ENCODE results near the gene ACVR2B. TPM values are rescaled to one million over a fixed set of nuclear protein-coding genes. Genes with fewer than 3 reads are reported as not detected.
A peak's percentile ranks its signal among the peaks of the same experiment; 100 is the strongest.

Gene ACVR2B
- total and polyA plus RNA-seq, 7 donors = 0.59 to 11.9 (median 3.4) TPM

GRCh38 chr3:38446085-38446686 lies 7.5 kb upstream of the ACVR2B start:
- peak in 2 of 4 donors; percentile 42 to 61 for ATAC-seq
- Histone ChIP-seq H3K27me3 (ENCODE audit: insufficient read depth in 3 of 3, low read length in 2 of 3) (no peaks in the 10 kb centered on the region), H3K4me3 (no peak overlapping the region), H3K27ac (no peak overlapping the region), H3K4me1 (peaks cover 9% of the 10 kb centered on the region), H3K9me3 (no peaks in the 10 kb centered on the region), H3K36me3 (ENCODE audit: insufficient read depth in 1 of 2, low read depth in 1 of 2) (no peaks in the 10 kb centered on the region)
- WGBS, 3 donors = 23 to 55% (median 36%) methylated on average over 2 of the region's 2 CpGs
- no peak for DNase-seq
- TF ChIP-seq CTCF (IDR thresholded peaks at IDR 0.05) = no peak
- intact Hi-C loops (cut with DNase I) = no loop called here

GRCh38 chr3:38446812-38447211 lies 6.9 kb upstream of the ACVR2B start:
- TF ChIP-seq CTCF (IDR thresholded peaks at IDR 0.05) = no peak
- Histone ChIP-seq H3K4me3 (no peak overlapping the region), H3K4me1 (peaks cover 9% of the 10 kb centered on the region), H3K27me3 (ENCODE audit: insufficient read depth in 3 of 3, low read length in 2 of 3) (no peaks in the 10 kb centered on the region), H3K36me3 (ENCODE audit: insufficient read depth in 1 of 2, low read depth in 1 of 2) (no peaks in the 10 kb centered on the region), H3K27ac (no peak overlapping the region), H3K9me3 (no peaks in the 10 kb centered on the region)
- intact Hi-C loops (cut with DNase I) = no loop called here
- ATAC-seq (no peak), DNase-seq (no peak)

- Histone ChIP-seq H3K4me3 (no peak overlapping the region), H3K9me3 (no peaks in the 10 kb centered on the region), H3K27me3 (ENCODE audit: insufficient read depth in 3 of 3, low read length in 2 of 3) (no peaks in the 10 kb centered on the region), H3K36me3 (ENCODE audit: insufficient read depth in 1 of 2, low read depth in 1 of 2) (no peaks in the 10 kb centered on the region), H3K27ac (no peak overlapping the region), H3K4me1 (peaks cover 19% of the 10 kb centered on the region)
- ATAC-seq = no peak
- no peak for TF ChIP-seq CTCF (IDR thresholded peaks at IDR 0.05)
- DNase-seq = no peak
- WGBS, 3 donors = 92 to 99% (median 92%) methylated on average over 3 of the region's 3 CpGs
- intact Hi-C loops (cut with DNase I) = loop anchor here in 1 of 2 donors (10.0 kb wide), 1 partner anchor 316 kb away; the partner anchor contains the start of genes ACAA1 and MYD88
These were observed 2.8 kb upstream of the ACVR2B start for GRCh38 chr3:38450853-38451252.

GRCh38 chr3:38453913-38454177 lies 155 bp downstream of the ACVR2B start:
- intact Hi-C loops (cut with DNase I) = loop anchor here in 1 of 2 donors (10.0 kb wide), 1 partner anchor 319 kb away; the partner anchor contains the start of genes ACAA1 and MYD88

More at GRCh38 chr3:38453913-38454177, 155 bp downstream of the ACVR2B start:
- TF ChIP-seq CTCF (IDR thresholded peaks at IDR 0.05) = no peak
- ATAC-seq (no peak), DNase-seq (no peak)
- no peaks in the 10 kb centered on the region for H3K27me3 ChIP-seq (ENCODE audit: insufficient read depth in 3 of 3, low read length in 2 of 3)
- H3K36me3 ChIP-seq (ENCODE audit: insufficient read depth in 1 of 2, low read depth in 1 of 2) = no peaks in the 10 kb centered on the region
- no peaks in the 10 kb centered on the region for H3K9me3 ChIP-seq
- WGBS, 3 donors = 1% methylated on average over 15 to 36 of the region's 36 CpGs
- H3K27ac ChIP-seq = peak overlapping the region; percentile 96
- H3K4me1 ChIP-seq = peaks cover 35% of the 10 kb centered on the region
- H3K4me3 ChIP-seq = peak overlapping the region; percentile 95

Measured in psoas muscle (tissue), 8 donors.